Spinal cord (tissue), 10 donors: ENCODE results near the gene CBFB. TPM values are rescaled to one million over a fixed set of nuclear protein-coding genes. Genes with fewer than 3 reads are reported as not detected.

ENCODE experiments used
- DNase-seq, 6 donors: peaks; one replicate each; pipeline versions ENCODE4 v3.0.0 to v3.0.0-alpha.2; 2013 to 2015; ENCODE audit warnings: low spot score in 6 of 6, low read depth in 4 of 6
- H3K27ac ChIP-seq: one replicate; pipeline ENCODE4 v1.5.1; 2013; ENCODE audit warnings: low read depth, low read length, control low read depth
- H3K27me3 ChIP-seq: one replicate; pipeline ENCODE4 v1.6.1; 2013; ENCODE audit warnings: low read length; ENCODE audit not compliant: control insufficient read depth, insufficient read depth
- H3K36me3 ChIP-seq: one replicate; pipeline ENCODE4 v1.6.1; 2013; ENCODE audit warnings: low read length; ENCODE audit not compliant: control insufficient read depth, insufficient read depth
- H3K4me1 ChIP-seq: one replicate; pipeline ENCODE4 v1.6.1; 2013; ENCODE audit warnings: low read length; ENCODE audit not compliant: control insufficient read depth, insufficient read depth
- H3K4me3 ChIP-seq: one replicate; pipeline ENCODE4 v1.5.1; 2013; ENCODE audit warnings: low read depth, low read length, control low read depth
- H3K9me3 ChIP-seq: one replicate; pipeline ENCODE4 v1.6.1; 2013; ENCODE audit warnings: low read length; ENCODE audit not compliant: control insufficient read depth, insufficient read depth
- WGBS: methylation state at CpG from one replicate; pipeline ENCODE4 v1.1.5; 2013; ENCODE audit warnings: missing lambda C conversion rate; ENCODE audit not compliant: insufficient coverage; 5-methylcytosine and 5-hydroxymethylcytosine counted together
- polyA plus RNA-seq, 2 donors: library from polyadenylated mRNA; unstranded; fragments of 120-200 nt; gene quantifications; one replicate each; pipeline ENCODE4 v1.2.1, GENCODE V29; 2013; ENCODE audit not compliant: insufficient read length in 2 of 2
- small RNA-seq: library from RNA; depleted of rRNA; stranded (forward); fragments of <200 nt; gene quantifications from one replicate; pipeline ENCODE3, GENCODE V24; 2014; ENCODE audit warnings: low replicate concordance
- total RNA-seq, 2 donors: library from RNA; depleted of rRNA in 1 of 2; stranded (reverse); fragments of 120-200 nt in 1 of 2; fragments of >200 nt in 1 of 2; gene quantifications; one replicate each; pipeline versions ENCODE4 v1.2.3 to v1.2.4, GENCODE V29; 2013 to 2014
- donor health status: healthy.

The CBFB gene
- total and polyA plus RNA-seq, 4 donors: 36.1 to 59.4 (median 42.0) TPM

DNA sequence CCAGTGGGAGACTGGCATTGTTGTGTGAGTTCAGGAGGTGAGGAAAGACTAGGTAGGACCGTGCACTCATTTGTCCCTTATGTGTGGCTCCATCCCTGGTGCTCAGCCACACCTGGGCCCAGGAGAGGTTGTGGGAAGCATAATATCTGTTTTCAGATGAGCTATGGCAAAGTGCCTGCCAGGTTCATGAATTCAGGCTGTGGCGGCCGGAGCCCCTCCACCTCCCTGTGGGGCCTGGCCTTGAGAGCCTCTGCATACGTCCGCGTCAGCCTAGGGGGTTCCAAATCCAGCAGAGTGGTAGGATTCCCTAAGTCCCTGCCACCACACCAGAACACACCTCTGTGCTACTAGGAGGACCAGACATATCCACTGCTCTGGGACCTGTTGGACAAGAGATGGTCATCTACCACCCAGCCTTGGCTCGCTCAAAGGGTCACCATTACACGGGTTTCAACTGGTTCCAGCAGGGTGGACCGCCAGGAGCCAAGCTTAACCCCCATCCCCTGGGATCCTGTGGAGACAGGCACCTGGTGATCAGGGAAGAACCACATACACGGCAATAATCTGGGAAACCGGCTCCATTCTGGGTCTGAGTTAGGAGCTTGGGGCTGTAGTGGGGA is 119.8 kb downstream of the CBFB start:
- DNase-seq: no peak
- H3K36me3 ChIP-seq: peaks cover 57% of the 10 kb centered on the region

GRCh38 chr16:67149276-67150046 is 120.5 kb downstream of the CBFB start:
- no peak for DNase-seq
- Histone ChIP-seq H3K9me3 (no peaks in the 10 kb centered on the region), H3K36me3 (peaks cover 50% of the 10 kb centered on the region), H3K4me1 (peaks cover 32% of the 10 kb centered on the region), H3K4me3 (no peak overlapping the region), H3K27ac (no peak overlapping the region), H3K27me3 (peaks cover 58% of the 10 kb centered on the region)
- WGBS: 32% methylated on average over 77 of the region's 77 CpGs

More for the DNA sequence above, 119.8 kb downstream of the CBFB start:
- H3K4me1 ChIP-seq: peaks cover 30% of the 10 kb centered on the region
- 92% methylated on average over 10 of the region's 11 CpGs for WGBS
- H3K9me3 ChIP-seq: no peaks in the 10 kb centered on the region
- peaks cover 51% of the 10 kb centered on the region for H3K27me3 ChIP-seq
- no peak overlapping the region for H3K4me3 ChIP-seq
- H3K27ac ChIP-seq: no peak overlapping the region

DNA sequence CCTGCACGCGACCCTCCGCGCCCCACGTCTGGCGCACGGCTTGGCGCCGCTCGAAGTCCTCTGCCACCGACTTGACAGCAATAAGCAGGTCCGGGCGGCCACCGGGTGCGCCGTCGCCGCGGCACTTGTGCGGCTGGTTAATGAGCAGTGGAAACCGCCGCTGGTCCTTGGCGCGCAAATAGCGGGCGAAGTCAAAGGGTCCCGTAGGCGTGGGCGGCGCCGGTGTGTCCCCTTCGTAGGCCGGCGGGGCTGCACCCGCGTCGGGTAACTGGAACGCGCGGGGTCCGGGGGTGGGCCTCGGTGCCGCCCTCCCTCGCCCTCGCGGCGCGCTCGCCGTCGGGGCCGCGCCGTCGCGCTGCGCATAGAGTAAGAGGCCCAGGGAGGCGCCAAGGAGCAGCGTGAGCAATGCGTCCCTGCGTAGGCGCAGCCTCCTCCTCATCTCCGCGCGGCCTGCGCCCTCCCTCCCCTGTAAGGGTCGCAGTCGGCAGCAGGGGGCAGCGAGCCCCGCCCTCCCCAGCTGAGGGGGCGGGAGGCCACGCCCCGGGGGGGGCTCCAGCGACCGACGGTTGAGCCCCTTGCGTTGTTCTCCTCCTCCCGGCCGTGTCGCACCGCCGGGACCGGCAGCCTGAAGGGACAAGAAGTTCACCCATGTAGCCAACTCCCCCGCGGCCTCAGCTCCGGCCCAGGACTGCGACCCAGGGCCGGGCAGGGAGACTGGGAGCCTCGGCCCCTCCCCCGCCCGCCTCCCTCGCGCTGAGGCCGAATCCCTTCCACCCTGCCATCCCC is 121.3 kb downstream of the CBFB start:
- WGBS: 1% methylated on average over 94 of the region's 94 CpGs
- peaks cover 65% of the 10 kb centered on the region for H3K27me3 ChIP-seq
- peaks cover 42% of the 10 kb centered on the region for H3K36me3 ChIP-seq
- peak overlapping the region; percentile 65 for H3K27ac ChIP-seq
- peaks cover 39% of the 10 kb centered on the region for H3K4me1 ChIP-seq
- peak in 1 of 6 donors; percentile 68 for DNase-seq
- H3K4me3 ChIP-seq: peak overlapping the region; percentile 36
- H3K9me3 ChIP-seq: no peaks in the 10 kb centered on the region

Small RNA genes lying within 50 kb of the gene (small RNA-seq; reads per million reads assigned to genes)
- not detected for gene RN7SL543P

Other genes with a start within 250 kb of the CBFB start
- under 1 TPM in 1 of 2 donors, not detected in 1; 0.10 TPM for gene TERB1, start 227.6 kb upstream of the CBFB start, total RNA-seq
- under 1 TPM in 1 of 2 donors, not detected in 1; 0.35 TPM for gene TERB1, start 227.6 kb upstream of the CBFB start, polyA plus RNA-seq
- gene NAE1, start 198.2 kb upstream of the CBFB start, total RNA-seq: 10 to 100 TPM; 79.4 to 93.5 TPM
- gene NAE1, start 198.2 kb upstream of the CBFB start, polyA plus RNA-seq: 10 to 100 TPM; 87.2 to 91.0 TPM
- gene CA7, start 184.7 kb upstream of the CBFB start, total RNA-seq: under 1 TPM; 0.30 to 0.50 TPM
- gene CA7, start 184.7 kb upstream of the CBFB start, polyA plus RNA-seq: under 1 TPM; 0.49 to 0.86 TPM
- gene PDP2, start 148.6 kb upstream of the CBFB start, total RNA-seq: 10 to 100 TPM; 11.4 to 13.2 TPM
- gene PDP2, start 148.6 kb upstream of the CBFB start, polyA plus RNA-seq: 10 to 100 TPM; 12.7 to 14.4 TPM
- not detected for gene CDH16, start 110.3 kb upstream of the CBFB start, total RNA-seq
- 1 to 10 TPM in 1 of 2 donors, under 1 TPM in 1; 0.67 to 1.8 TPM for gene CDH16, start 110.3 kb upstream of the CBFB start, polyA plus RNA-seq
- 1 to 10 TPM; 1.8 to 6.0 TPM for gene RRAD, start 103.6 kb upstream of the CBFB start, total RNA-seq
- gene RRAD, start 103.6 kb upstream of the CBFB start, polyA plus RNA-seq: 1 to 10 TPM; 1.3 to 2.3 TPM
- 100 to 1,000 TPM in 1 of 2 donors, 10 to 100 TPM in 1; 52.7 to 121 TPM for gene CIAO2B, start 94.7 kb upstream of the CBFB start, total RNA-seq
- gene CIAO2B, start 94.7 kb upstream of the CBFB start, polyA plus RNA-seq: 100 to 1,000 TPM; 134 to 138 TPM
- 10 to 100 TPM; 22.9 to 41.5 TPM for gene CES2, start 93.6 kb upstream of the CBFB start, total RNA-seq
- gene CES2, start 93.6 kb upstream of the CBFB start, polyA plus RNA-seq: 10 to 100 TPM; 42.0 to 50.2 TPM
- gene CES3, start 67.9 kb upstream of the CBFB start, total RNA-seq: 1 to 10 TPM in 1 of 2 donors, under 1 TPM in 1; 0.99 to 2.1 TPM
- 1 to 10 TPM; 1.1 to 1.8 TPM for gene CES3, start 67.9 kb upstream of the CBFB start, polyA plus RNA-seq
- 10 to 100 TPM in 1 of 2 donors, 1 to 10 TPM in 1; 9.8 to 22.5 TPM for gene CES4A, start 40.6 kb upstream of the CBFB start, total RNA-seq
- gene CES4A, start 40.6 kb upstream of the CBFB start, polyA plus RNA-seq: 10 to 100 TPM; 18.5 to 48.6 TPM
- 10 to 100 TPM; 15.5 to 32.2 TPM for gene PHAF1, start 80.8 kb downstream of the CBFB start, total RNA-seq
- 10 to 100 TPM; 23.5 to 24.7 TPM for gene PHAF1, start 80.8 kb downstream of the CBFB start, polyA plus RNA-seq
- 10 to 100 TPM; 10.8 to 34.9 TPM for gene B3GNT9, start 121.8 kb downstream of the CBFB start, total RNA-seq
- gene B3GNT9, start 121.8 kb downstream of the CBFB start, polyA plus RNA-seq: 10 to 100 TPM in 1 of 2 donors, 1 to 10 TPM in 1; 6.2 to 11.1 TPM
- 10 to 100 TPM; 12.1 to 13.9 TPM for gene TRADD, start 130.8 kb downstream of the CBFB start, total RNA-seq
- 10 to 100 TPM; 11.6 to 17.0 TPM for gene TRADD, start 130.8 kb downstream of the CBFB start, polyA plus RNA-seq
- gene FBXL8, start 130.8 kb downstream of the CBFB start, total RNA-seq: 1 to 10 TPM; 1.9 to 3.9 TPM
- 1 to 10 TPM; 1.8 to 5.3 TPM for gene FBXL8, start 130.8 kb downstream of the CBFB start, polyA plus RNA-seq
- 10 to 100 TPM; 14.0 to 55.0 TPM for gene HSF4, start 135.6 kb downstream of the CBFB start, total RNA-seq
- gene HSF4, start 135.6 kb downstream of the CBFB start, polyA plus RNA-seq: 10 to 100 TPM; 28.5 to 54.5 TPM
- gene NOL3, start 141.4 kb downstream of the CBFB start, total RNA-seq: 10 to 100 TPM; 14.0 to 17.9 TPM
- 10 to 100 TPM; 20.3 to 25.4 TPM for gene NOL3, start 141.4 kb downstream of the CBFB start, polyA plus RNA-seq
- gene MATCAP1, start 154.8 kb downstream of the CBFB start, total RNA-seq: 10 to 100 TPM; 22.2 to 34.6 TPM
- gene MATCAP1, start 154.8 kb downstream of the CBFB start, polyA plus RNA-seq: 100 to 1,000 TPM; 127 to 157 TPM
- 1 to 10 TPM; 1.1 to 2.3 TPM for gene EXOC3L1, start 161.0 kb downstream of the CBFB start, total RNA-seq
- gene EXOC3L1, start 161.0 kb downstream of the CBFB start, polyA plus RNA-seq: 1 to 10 TPM; 5.4 to 5.5 TPM
- 10 to 100 TPM; 16.7 to 39.4 TPM for gene E2F4, start 163.0 kb downstream of the CBFB start, total RNA-seq
- gene E2F4, start 163.0 kb downstream of the CBFB start, polyA plus RNA-seq: 10 to 100 TPM; 42.1 to 53.5 TPM
- 1 to 10 TPM in 1 of 2 donors, under 1 TPM in 1; 0.10 to 1.2 TPM for gene ELMO3, start 170.0 kb downstream of the CBFB start, total RNA-seq
- gene ELMO3, start 170.0 kb downstream of the CBFB start, polyA plus RNA-seq: 1 to 10 TPM; 1.5 to 2.9 TPM
- gene TMEM208, start 198.0 kb downstream of the CBFB start, total RNA-seq: 10 to 100 TPM; 18.8 to 39.9 TPM
- 10 to 100 TPM; 51.5 to 57.4 TPM for gene TMEM208, start 198.0 kb downstream of the CBFB start, polyA plus RNA-seq
- gene FHOD1, start 218.3 kb downstream of the CBFB start, total RNA-seq: 10 to 100 TPM in 1 of 2 donors, 1 to 10 TPM in 1; 5.4 to 21.5 TPM
- gene FHOD1, start 218.3 kb downstream of the CBFB start, polyA plus RNA-seq: 10 to 100 TPM; 23.9 to 34.3 TPM
- 1 to 10 TPM; 1.4 to 1.7 TPM for gene SLC9A5, start 219.8 kb downstream of the CBFB start, total RNA-seq
- 1 to 10 TPM; 6.1 to 9.1 TPM for gene SLC9A5, start 219.8 kb downstream of the CBFB start, polyA plus RNA-seq